Lung microvascular endothelial cell (primary cell): ENCODE data around the gene HCFC1. TPM values are rescaled to one million over a fixed set of nuclear protein-coding genes. Genes with fewer than 3 reads are reported as not detected.

Experiments
- DNase-seq, 2 donors: peaks; one replicate each; pipeline versions ENCODE4 v3.0.0 to v3.0.0-alpha.2; 2010; ENCODE audit warnings: low read depth in 2 of 2
- total RNA-seq: library from RNA; depleted of rRNA; stranded (reverse); fragments of >200 nt; gene quantifications from 2 replicates; pipeline ENCODE4 v1.2.1, GENCODE V29; 2014

The HCFC1 gene
- 10.0 and 10.3 TPM in 2 replicates for total RNA-seq

- peak; percentile 89 to 94 for DNase-seq
Measured at GRCh38 chrX:153971450-153972367, at the start of gene HCFC1. Gene HCFC1 (minus strand): TSS chrX:153971818. CDS start chrX:153970840, 978 bp downstream.

GRCh38 chrX:154021131-154021611, 49.6 kb upstream of the HCFC1 start:
- peak; percentile 26 to 75 for DNase-seq

GRCh38 chrX:154020536-154021115, 49.0 kb upstream of the HCFC1 start:
- no peak for DNase-seq

GRCh38 chrX:154019633-154020528, 48.3 kb upstream of the HCFC1 start, which contains the start of gene IRAK1:
Gene IRAK1 (minus strand): TSS chrX:154019902. CDS start chrX:154019812, 90 bp downstream.
- DNase-seq = peak; percentile 69 to 77

GRCh38 chrX:154019061-154019621, 47.5 kb upstream of the HCFC1 start:
- peak; percentile 14 to 23 for DNase-seq

- DNase-seq = no peak
Measured at GRCh38 chrX:154018518-154019060, 47.0 kb upstream of the HCFC1 start.

GRCh38 chrX:154017766-154018517, 46.3 kb upstream of the HCFC1 start:
- no peak for DNase-seq

- no peak for DNase-seq
Measured at GRCh38 chrX:154016366-154017076, 44.9 kb upstream of the HCFC1 start.

- no peak for DNase-seq
Measured at GRCh38 chrX:154015581-154016264, 44.1 kb upstream of the HCFC1 start.

- no peak for DNase-seq
Measured at GRCh38 chrX:154014429-154015380, 43.1 kb upstream of the HCFC1 start.

GRCh38 chrX:154013614-154014360, 42.2 kb upstream of the HCFC1 start:
- peak; percentile 39 to 62 for DNase-seq

GRCh38 chrX:154013001-154013421, 41.4 kb upstream of the HCFC1 start:
- no peak for DNase-seq

- DNase-seq = no peak
Measured at GRCh38 chrX:154012336-154012991, 40.8 kb upstream of the HCFC1 start.

GRCh38 chrX:154011376-154012335, 40.0 kb upstream of the HCFC1 start:
- no peak for DNase-seq
